NCI-H128 (cell line): Measurements from ENCODE around the gene NOBOX.
"Not testable (repeated sequence)": the region's sequence is repeated elsewhere in the genome, so short reads cannot be mapped to it uniquely, and the experiment has no call there.

ENCODE experiments used
- DNase-seq: peaks from one replicate; lab custom pipeline; 2025; ENCODE audit not compliant: unreplicated experiment; lab: John Stamatoyannopoulos, UW

The NOBOX gene

DNA sequence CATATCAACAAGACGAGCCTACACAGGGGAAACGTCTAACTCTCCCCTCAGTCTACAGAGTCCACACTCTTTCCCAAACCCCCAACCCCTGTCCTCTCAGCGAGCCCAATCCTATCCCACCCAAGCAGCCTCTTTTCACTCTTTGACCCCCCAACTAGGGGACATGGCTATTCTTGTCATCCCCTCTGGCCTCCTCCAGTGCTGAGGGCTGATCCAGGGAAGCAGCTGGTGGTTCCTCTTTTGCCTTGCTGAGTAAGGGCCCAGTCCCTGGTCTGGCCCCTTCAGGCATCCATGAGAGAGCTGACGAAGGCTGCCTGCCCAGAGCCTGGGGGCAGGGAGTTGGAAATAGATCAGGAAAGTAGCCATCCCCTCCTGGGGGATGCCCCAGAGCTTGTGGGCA is 6.4 kb downstream of the NOBOX start:
- no peak for DNase-seq

DNA sequence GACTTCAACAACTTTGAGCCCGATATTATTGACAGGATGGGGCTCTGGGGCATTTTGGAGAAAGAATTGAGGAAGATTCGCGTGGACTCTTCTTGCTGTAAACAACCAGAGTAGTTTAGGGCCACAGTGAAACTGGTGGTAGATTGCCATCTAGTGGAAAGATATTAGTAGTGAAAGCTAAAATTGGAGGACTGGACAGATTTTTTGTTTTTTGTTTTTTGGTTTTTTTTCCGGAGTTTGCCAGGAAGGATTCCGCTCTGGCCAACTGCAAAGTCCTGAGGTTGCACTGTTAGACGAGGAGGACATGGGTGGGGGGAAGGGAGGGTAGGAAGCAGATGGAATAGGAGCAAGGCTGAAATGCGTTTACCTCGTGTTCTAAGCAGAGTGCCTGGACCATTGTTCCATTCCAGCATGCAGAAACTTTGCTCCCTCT is 11.7 kb downstream of the NOBOX start:
- no peak for DNase-seq

GRCh38 chr7:144391014-144391413 is 12.5 kb downstream of the NOBOX start:
- DNase-seq: no peak

GRCh38 chr7:144390481-144390880 is 13.0 kb downstream of the NOBOX start:
- DNase-seq: no peak

DNA sequence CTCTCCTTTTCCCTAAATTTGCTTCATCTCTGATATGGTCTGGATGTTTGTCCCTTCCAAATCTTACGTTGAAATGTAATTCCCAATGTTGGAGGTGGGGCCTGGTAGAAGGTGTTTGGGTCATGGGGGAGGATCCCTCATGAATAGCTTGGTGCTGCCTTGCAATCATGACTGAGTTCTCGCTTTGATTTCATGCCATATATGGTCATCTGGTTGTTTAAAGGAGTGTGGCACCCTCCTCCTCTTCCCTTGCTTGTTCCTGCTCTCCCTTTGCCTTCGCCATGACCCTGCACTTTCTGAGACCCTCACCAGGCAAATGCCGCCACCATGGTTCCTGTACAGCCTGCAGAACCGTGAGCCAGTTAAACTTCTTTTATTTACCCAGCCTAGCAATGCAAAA is 14.5 kb downstream of the NOBOX start:
- DNase-seq: no peak

- DNase-seq: no peak
These were observed 16.8 kb downstream of the NOBOX start for GRCh38 chr7:144386741-144387140.

GRCh38 chr7:144384555-144385245 is 18.8 kb downstream of the NOBOX start:
- DNase-seq: no peak

GRCh38 chr7:144384071-144384470 is 19.4 kb downstream of the NOBOX start:
- DNase-seq: no peak

DNA sequence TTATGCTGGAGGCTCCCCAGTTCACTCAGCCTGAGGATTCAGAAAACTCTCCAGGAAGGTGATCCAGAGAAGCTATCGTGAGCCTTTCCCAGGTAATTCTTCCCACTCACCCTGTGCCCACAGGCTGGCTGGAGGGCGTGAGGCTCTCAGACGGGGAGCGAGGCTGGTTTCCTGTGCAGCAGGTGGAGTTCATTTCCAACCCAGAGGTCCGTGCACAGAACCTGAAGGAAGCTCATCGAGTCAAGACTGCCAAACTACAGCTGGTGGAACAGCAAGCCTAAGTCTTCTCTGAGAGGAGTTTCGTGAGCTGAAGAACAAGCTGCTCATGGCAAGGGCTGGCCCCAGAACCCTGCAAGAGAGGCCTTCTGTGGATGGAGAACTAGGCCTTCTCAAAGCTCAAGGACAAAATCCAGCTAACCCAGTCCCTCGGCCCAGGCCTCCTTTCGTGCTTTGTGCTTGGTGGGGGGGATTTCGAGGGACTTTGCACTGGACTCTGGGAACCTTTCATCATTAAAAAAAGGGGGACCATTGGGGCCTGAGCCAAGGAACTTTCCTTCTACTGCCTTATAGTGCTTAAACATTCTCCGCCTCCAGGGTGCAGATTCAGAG is 23.6 kb downstream of the NOBOX start:
- no peak for DNase-seq

- no peak for DNase-seq
These were observed 24.8 kb downstream of the NOBOX start for GRCh38 chr7:144378651-144379050.

DNA sequence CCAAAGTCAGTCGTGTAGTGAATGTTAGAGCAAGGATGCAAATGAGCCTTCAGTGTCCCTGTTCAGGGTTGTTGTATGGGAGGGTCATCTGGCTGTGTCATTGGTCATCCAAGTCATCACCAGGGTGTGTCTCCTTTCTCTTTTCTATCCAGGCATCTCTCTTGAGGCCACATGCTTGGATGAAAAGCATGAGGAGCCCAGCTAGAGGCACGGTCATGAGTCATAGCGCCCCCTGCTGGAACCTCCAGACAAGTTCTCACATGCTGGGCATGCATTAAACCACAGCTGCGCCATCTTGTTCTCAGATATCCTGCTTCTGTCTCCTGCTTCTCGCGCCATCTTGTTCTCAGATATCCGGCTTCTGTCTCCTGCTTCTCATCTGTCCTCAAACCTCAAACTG is 34.3 kb downstream of the NOBOX start:
- DNase-seq: not testable (repeated sequence)

DNA sequence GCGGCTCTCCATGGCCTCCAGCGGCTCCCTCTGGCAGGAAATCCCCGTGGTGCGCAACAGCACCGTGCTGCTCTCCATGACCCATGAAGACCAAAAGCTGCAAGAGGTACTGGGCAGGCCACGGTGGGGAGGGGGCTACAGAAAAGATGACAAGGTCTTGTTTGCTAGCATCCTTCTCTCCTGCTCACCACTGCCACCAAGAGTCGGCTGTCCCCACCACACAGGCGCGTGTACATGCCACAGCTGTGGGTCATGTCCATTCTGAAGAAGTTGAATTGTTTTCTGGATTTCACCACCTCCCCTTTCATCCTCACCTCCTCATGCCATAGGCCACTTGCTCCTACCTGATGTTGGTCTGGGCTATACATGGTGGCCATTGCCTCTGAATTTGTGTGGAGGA is 36.2 kb downstream of the NOBOX start:
- not testable (repeated sequence) for DNase-seq

DNA sequence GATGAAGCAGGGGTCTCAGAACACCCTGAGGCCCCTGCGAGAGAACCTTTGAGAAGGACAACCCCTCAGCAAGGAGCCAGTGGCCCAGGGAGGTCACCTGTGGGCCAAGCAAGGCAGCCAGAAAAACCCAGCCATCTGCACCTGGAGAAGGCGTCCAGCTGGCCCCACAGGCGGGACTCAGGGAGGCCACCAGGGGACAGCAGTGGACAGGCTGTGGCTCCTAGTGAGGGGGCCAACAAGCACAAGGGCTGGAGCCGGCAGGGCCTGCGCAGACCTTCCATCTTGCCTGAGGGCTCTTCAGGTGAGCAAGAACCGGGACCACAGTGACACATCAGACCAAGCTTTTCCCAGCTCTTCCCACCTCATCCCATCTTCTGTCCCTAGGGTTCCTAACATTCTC is 38.0 kb downstream of the NOBOX start:
- DNase-seq: not testable (repeated sequence)

DNA sequence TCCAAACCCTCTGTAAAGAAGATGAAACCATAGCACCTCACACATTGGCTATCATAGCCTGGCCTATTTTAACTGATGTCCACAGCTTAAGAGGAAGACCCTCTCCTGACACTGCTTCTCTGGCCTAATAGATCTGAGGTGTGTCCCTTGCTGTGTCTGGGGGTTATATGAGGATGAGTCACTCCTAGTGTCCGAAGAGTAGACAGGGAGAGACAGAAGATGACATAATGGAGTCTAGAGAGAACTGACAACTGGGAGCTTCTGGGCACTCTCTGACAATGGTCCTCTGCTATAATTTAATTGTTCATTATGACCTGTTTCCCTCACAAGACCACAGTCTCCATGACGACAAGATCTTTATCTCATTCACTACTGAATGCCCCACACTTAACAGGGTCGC is 41.4 kb downstream of the NOBOX start:
- not testable (repeated sequence) for DNase-seq

GRCh38 chr7:144356860-144357259 is 46.6 kb downstream of the NOBOX start:
- DNase-seq: not testable (repeated sequence)

DNA sequence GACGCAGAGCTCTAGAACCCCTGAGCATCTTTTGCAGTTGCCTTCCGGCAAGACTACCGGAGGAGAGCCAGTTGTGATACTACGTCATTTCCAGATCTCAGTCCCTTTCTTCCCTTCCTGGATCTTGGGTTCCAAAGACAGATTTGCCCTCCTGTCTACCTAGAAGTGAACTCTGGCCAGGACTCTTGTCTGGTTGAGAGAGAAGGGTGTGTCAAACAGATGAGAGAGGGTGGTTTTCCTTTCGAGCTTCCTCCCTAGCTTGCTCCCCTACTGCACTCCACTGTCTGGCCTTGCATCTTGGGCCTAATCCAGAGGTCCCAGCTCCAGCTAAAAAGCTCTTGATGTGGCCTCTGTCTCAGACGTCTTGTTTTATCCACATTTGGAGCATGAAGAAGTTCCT is 47.3 kb downstream of the NOBOX start:
- not testable (repeated sequence) for DNase-seq

DNA sequence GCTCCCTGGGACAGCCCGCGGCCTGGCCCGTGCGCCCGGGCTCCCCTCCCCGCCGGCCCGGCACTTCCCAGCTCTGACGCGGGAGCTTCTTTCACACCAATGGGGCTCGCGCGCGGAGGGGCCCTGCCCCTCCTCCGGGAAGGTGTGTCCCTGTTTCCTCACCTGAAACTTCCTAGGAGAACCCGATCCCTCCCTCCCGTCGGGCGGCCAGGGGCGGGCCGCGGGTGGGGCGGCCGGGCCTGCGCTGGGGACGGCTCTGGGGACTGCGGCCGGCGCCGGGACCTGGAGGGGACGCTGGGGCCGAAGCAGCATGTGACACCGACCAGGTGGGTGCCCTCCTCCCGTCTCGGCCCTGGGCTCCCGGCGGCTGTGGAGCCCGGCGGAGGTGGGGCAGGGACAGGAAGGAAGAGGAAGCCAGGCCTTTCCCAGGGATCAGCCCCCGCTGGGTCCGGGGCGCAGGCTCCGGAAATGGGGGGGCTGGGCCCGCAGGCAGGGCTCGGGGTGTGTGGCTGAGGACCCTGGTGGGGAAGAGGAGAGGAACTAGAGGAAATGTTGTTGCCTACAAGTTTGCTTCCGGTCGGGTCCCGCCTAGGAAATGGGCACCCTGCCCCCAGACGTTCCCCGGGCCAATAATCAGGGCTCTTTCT is 48.2 kb downstream of the NOBOX start, which contains the start of gene ARHGEF5:
ARHGEF5 (plus strand) TSS at position 227 of the 647 bp plus-strand sequence. CDS start 7,268 bp downstream, outside the sequence.
- not testable (repeated sequence) for DNase-seq

- not testable (repeated sequence) for DNase-seq
These were observed 51.8 kb downstream of the NOBOX start for GRCh38 chr7:144351667-144352066.

DNA sequence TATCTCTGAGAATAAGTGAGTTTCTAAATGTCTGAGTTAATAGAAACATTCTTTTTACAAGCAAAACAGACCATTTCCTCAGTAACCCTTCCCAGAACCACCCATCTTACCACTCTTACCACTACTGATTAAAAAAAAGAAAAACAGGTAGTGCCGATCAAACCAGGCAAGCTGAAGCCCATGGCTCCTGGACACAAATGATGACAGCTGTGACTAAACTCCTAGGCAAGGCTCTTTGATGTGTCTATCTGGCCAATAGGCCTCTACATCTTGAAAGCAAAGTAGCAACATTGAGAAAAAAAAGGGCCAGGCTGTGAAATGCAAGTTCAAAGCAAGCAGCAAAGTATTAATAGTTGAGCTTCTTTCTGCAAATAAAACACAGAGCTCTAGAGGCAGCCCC is 54.9 kb downstream of the NOBOX start:
- DNase-seq: not testable (repeated sequence)
